Lung (tissue), 12 donors: ENCODE measurements around the gene SCN2B. TPM values are rescaled to one million over a fixed set of nuclear protein-coding genes. Genes with fewer than 3 reads are reported as not detected.

Experiments
- ATAC-seq: fragments of 200-7000 bp; cut with Tn5 transposase; one replicate; pipeline ENCODE4 v1.9.1; 2020; ENCODE audit warnings: moderate number of reproducible peaks; ENCODE audit not compliant: insufficient read depth, low FRiP score
- DNase-seq, 3 donors: peaks; one replicate each; pipeline ENCODE4 v3.0.0-alpha.2; 2013 to 2017
- H3K27ac ChIP-seq, 2 donors: one replicate each; pipeline ENCODE4 v1.5.1; 2013; ENCODE audit warnings: mild to moderate bottlenecking in 2 of 2, moderate library complexity in 2 of 2, control low read depth in 1 of 2, inconsistent platforms in 1 of 2, low read depth in 1 of 2, low read length in 1 of 2
- H3K27me3 ChIP-seq, 3 donors: one replicate each; pipeline ENCODE4 v1.5.1; 2013; ENCODE audit warnings: low read length in 2 of 3; ENCODE audit not compliant: control insufficient read depth in 3 of 3, insufficient read depth in 3 of 3
- H3K36me3 ChIP-seq, 4 donors: one replicate each; pipeline ENCODE4 v1.5.1; 2013; ENCODE audit warnings: low read length in 4 of 4, mild to moderate bottlenecking in 1 of 4, moderate library complexity in 1 of 4; ENCODE audit not compliant: control insufficient read depth in 4 of 4, insufficient read depth in 4 of 4
- H3K4me1 ChIP-seq, 5 donors: one replicate each; pipeline ENCODE4 v1.5.1; 2013; ENCODE audit warnings: low read length in 5 of 5, mild to moderate bottlenecking in 2 of 5, moderate library complexity in 1 of 5; ENCODE audit not compliant: control insufficient read depth in 5 of 5, insufficient read depth in 5 of 5
- H3K4me3 ChIP-seq: one replicate; pipeline ENCODE4 v1.5.1; 2013; ENCODE audit warnings: mild to moderate bottlenecking, control low read depth, moderate library complexity
- H3K9ac ChIP-seq, 2 donors: one replicate each; pipeline ENCODE4 v1.5.1; 2013; ENCODE audit warnings: low read length in 2 of 2, control low read depth in 1 of 2; ENCODE audit not compliant: insufficient read depth in 1 of 2
- H3K9me3 ChIP-seq, 4 donors: one replicate each; pipeline ENCODE4 v1.5.1; 2013; ENCODE audit warnings: low read length in 3 of 4, mild to moderate bottlenecking in 1 of 4, moderate library complexity in 1 of 4; ENCODE audit not compliant: control insufficient read depth in 4 of 4, insufficient read depth in 3 of 4
- WGBS, 2 donors: extraction: QIAGEN DNeasy Blood & Tissue Kit; methylation state at CpG; one replicate each; pipeline ENCODE4 v1.1.7; 2013; 5-methylcytosine and 5-hydroxymethylcytosine counted together
- polyA plus RNA-seq, 2 donors: library from polyadenylated mRNA; stranded (reverse); fragments of 200-250 nt; gene quantifications; one replicate each; pipeline ENCODE4 v1.2.1, GENCODE V29; 2013
- total RNA-seq, 2 donors: library from RNA; depleted of rRNA in 1 of 2; stranded (reverse); fragments of >200 nt in 1 of 2; gene quantifications; one replicate each; pipeline ENCODE4 v1.2.1, GENCODE V29; 2014 to 2021
- TF ChIP-seq, protein P1 (sequence below): IDR thresholded peaks from 2 replicates; pipeline ENCODE4 v1.5.1; 2012; ENCODE audit warnings: mild to moderate bottlenecking; ENCODE audit errors: control extremely low read depth, extremely low read depth
- donor health status: control.
- donor health status: control.
- donor health status: Bipolar disorder and iron deficiency.
- donor health status: healthy.
- donor health status: DM: yes; HTN: yes; CAD: no.

SCN2B gene
- total and polyA plus RNA-seq, 4 donors, result 0.03 to 1.6 (median 0.62) TPM

DNA sequence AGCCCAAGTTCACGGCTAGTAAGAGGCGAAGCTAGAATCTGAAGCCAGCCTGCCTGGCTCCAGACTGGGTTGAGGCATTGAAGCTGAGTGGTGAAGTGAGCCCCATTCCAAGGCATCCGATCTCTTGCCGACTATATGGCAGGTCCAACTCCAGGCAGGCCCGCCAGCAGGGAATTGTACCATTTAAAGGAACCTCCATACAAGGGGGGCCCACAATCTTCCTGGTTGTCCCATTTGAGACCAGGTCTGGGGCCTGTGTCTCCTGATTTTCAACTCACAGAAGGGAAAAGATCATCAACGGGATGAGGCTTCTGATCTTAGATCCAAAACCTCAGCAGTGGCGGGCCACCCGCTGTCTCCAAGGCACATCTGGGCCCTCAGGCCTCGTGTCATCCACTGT lies 4.1 kb downstream of the SCN2B start:
- TF ChIP-seq, protein P1, sequence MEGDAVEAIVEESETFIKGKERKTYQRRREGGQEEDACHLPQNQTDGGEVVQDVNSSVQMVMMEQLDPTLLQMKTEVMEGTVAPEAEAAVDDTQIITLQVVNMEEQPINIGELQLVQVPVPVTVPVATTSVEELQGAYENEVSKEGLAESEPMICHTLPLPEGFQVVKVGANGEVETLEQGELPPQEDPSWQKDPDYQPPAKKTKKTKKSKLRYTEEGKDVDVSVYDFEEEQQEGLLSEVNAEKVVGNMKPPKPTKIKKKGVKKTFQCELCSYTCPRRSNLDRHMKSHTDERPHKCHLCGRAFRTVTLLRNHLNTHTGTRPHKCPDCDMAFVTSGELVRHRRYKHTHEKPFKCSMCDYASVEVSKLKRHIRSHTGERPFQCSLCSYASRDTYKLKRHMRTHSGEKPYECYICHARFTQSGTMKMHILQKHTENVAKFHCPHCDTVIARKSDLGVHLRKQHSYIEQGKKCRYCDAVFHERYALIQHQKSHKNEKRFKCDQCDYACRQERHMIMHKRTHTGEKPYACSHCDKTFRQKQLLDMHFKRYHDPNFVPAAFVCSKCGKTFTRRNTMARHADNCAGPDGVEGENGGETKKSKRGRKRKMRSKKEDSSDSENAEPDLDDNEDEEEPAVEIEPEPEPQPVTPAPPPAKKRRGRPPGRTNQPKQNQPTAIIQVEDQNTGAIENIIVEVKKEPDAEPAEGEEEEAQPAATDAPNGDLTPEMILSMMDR, result no peak
- no peaks in the 10 kb centered on the region for H3K27me3 ChIP-seq
- 91 to 92% methylated on average over 9 of the region's 9 CpGs for WGBS, 2 donors
- DNase-seq, result no peak
- no peaks in the 10 kb centered on the region for H3K9me3 ChIP-seq
- H3K4me1 ChIP-seq, result peaks cover 0 to 26% (median 6%) of the 10 kb centered on the region in 5 donors
- H3K9ac ChIP-seq, result no peak overlapping the region
- H3K36me3 ChIP-seq, result no peaks in the 10 kb centered on the region
- no peak overlapping the region for H3K4me3 ChIP-seq
- ATAC-seq, result no peak
- no peak overlapping the region for H3K27ac ChIP-seq

DNA sequence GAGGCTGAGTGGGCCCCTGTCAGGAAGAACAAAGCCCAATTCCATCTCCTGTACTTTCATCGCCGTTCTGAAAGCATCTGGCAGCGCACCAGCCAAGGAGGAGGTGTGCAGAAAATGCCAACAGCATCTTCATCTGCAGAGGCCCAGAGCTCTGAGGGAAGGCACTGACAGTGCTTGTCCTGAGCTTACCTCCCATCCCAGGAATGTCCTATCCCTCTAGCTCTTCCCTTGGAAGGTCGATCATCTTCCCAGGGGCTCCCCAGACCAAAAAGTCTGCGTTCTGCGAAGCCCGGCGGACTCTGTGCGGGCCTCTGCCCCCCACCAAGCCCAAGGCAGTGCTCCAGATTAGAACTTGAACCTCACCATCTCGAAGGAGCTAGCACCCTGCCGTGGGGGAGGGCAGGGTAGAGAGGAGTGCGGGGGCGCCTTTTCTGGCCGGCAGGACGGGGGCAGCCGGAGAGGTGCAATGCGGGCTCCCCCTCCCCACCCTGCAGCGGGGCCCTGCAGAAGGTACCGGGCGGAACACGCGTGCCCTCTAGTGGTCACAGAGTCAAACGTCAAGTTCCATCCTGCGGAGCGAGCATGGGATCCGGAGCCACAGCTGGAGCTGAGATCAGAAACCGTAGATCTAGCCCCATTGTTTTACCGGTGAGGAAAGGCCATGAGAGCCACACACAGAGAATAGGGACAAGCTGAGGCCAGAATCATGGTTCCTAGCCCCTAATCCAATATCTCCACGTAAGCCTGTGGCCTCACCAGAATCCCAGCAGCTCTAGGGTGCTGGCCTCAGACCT lies 5.0 kb downstream of the SCN2B start:
- Histone ChIP-seq H3K9me3 (no peaks in the 10 kb centered on the region), H3K4me1 (peaks cover 0 to 26% (median 6%) of the 10 kb centered on the region in 5 donors), H3K36me3 (no peaks in the 10 kb centered on the region), H3K4me3 (no peak overlapping the region), H3K27me3 (no peaks in the 10 kb centered on the region), H3K27ac (no peak overlapping the region), H3K9ac (peak overlapping the region in 1 of 2 donors; percentile 48)
- TF ChIP-seq, protein P1, result peak; percentile 85
- ATAC-seq (no peak), DNase-seq (peak; percentile 80 to 84 (median 80))
- 10 to 13% methylated on average over 27 to 29 of the region's 29 CpGs for WGBS, 2 donors

DNA sequence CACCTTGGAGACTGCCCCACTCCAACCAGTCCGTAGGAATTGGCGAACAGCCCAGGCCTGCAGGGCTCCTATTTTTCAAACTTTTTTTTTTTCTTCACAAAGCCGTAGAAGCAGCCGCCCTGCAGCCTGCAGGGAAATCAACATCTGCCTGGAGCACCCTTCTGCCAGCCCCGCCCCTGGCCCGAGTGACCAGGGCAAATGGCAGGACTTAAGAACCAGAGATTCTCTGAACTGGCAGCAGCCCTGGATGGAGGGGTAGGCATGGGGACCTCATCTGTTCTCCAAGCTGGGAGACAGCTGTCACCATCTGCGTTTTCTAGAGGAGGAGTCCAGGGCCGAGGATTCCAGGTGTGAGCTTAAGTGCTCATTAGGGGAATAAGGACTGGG lies 5.6 kb downstream of the SCN2B start:
- Histone ChIP-seq H3K27ac (no peak overlapping the region), H3K4me3 (no peak overlapping the region), H3K27me3 (no peaks in the 10 kb centered on the region), H3K9me3 (no peaks in the 10 kb centered on the region), H3K4me1 (peaks cover 0 to 26% (median 6%) of the 10 kb centered on the region in 5 donors), H3K36me3 (no peaks in the 10 kb centered on the region), H3K9ac (no peak overlapping the region)
- 56 to 67% methylated on average over 8 of the region's 8 CpGs for WGBS, 2 donors
- DNase-seq, result no peak
- ATAC-seq, result no peak
- TF ChIP-seq, protein P1, result no peak

DNA sequence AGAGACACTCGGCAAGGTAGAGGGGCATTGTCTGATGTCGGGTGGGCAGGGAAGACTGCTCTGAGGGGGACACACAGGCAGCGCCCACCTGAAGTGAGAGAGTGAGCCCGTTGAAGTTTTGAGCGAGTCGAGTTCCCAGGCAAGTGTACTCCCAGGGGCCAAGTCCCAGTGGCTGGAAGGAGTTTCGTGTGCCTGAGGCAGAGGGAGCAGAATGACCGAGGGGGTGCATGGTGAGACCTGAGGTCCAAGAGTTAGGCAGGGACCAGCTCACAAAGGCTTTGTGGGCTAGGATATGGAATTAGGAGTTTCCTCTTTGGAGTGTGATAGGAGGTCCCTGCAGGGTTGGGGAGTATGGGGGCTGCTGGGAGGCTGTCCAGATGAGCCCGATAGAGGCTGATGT lies 6.2 kb downstream of the SCN2B start:
- DNase-seq (no peak), ATAC-seq (no peak)
- no peaks in the 10 kb centered on the region for H3K27me3 ChIP-seq
- 85 to 89% methylated on average over 9 of the region's 9 CpGs for WGBS, 2 donors
- no peak overlapping the region for H3K9ac ChIP-seq
- H3K36me3 ChIP-seq, result no peaks in the 10 kb centered on the region
- no peaks in the 10 kb centered on the region for H3K9me3 ChIP-seq
- H3K4me3 ChIP-seq, result no peak overlapping the region
- H3K27ac ChIP-seq, result no peak overlapping the region
- TF ChIP-seq, protein P1, result no peak
- H3K4me1 ChIP-seq, result peaks cover 0 to 20% (median 6%) of the 10 kb centered on the region in 5 donors
